HEK293 (cell line): ENCODE results near the gene KCNA1.

Experiments used
- CTCF ChIP-seq: fragments of 450-650 bp; formaldehyde crosslinking; IDR thresholded peaks from 2 replicates; pipeline ENCODE4 v1.5.1; 2016; ENCODE audit warnings: missing biosample characterization, missing genetic modification characterization
- MYNN ChIP-seq: fragments of 450-650 bp; formaldehyde crosslinking; IDR thresholded peaks from 2 replicates; pipeline ENCODE4 v1.5.1; 2016; ENCODE audit warnings: missing biosample characterization, missing genetic modification characterization, borderline replicate concordance
- SP3 ChIP-seq: fragments of 450-650 bp; formaldehyde crosslinking; IDR thresholded peaks from 2 replicates; pipeline ENCODE4 v1.5.1; 2016; ENCODE audit warnings: missing biosample characterization, missing genetic modification characterization
- TCF7L2 ChIP-seq: IDR thresholded peaks from 2 replicates; pipeline ENCODE4 v1.6.1; 2011; ENCODE audit warnings: low read depth, mild to moderate bottlenecking, inconsistent platforms, low read length, moderate library complexity, borderline replicate concordance
- ZBTB20 ChIP-seq: fragments of 450-650 bp; formaldehyde crosslinking; IDR thresholded peaks from 2 replicates; pipeline ENCODE4 v1.5.1; 2016; ENCODE audit warnings: missing biosample characterization, missing genetic modification characterization
- ZBTB44 ChIP-seq: fragments of 450-650 bp; IDR thresholded peaks from 2 replicates; pipeline ENCODE4 v1.5.1; 2018; ENCODE audit warnings: missing biosample characterization, mild to moderate bottlenecking, missing genetic modification characterization
- ZBTB7A ChIP-seq: fragments of 450-650 bp; formaldehyde crosslinking; IDR thresholded peaks from 2 replicates; pipeline ENCODE4 v1.5.1; 2016; ENCODE audit warnings: low read depth, missing biosample characterization, missing genetic modification characterization
- ZFP69B ChIP-seq: fragments of 450-650 bp; formaldehyde crosslinking; IDR thresholded peaks from 2 replicates; pipeline ENCODE4 v1.5.1; 2016; ENCODE audit warnings: missing biosample characterization, missing genetic modification characterization
- ZNF24 ChIP-seq: fragments of 450-650 bp; formaldehyde crosslinking; IDR thresholded peaks from 2 replicates; pipeline ENCODE4 v1.5.1; 2016; ENCODE audit warnings: missing biosample characterization, missing genetic modification characterization
- ZNF274 ChIP-seq, 2 experiments: fragments of 200-500 bp in 1 of 2; fragments of 450-650 bp in 1 of 2; sonication (Bioruptor generic) in 1 of 2; formaldehyde crosslinking in 1 of 2; IDR thresholded peaks; 2 replicates each; pipeline versions ENCODE4 v1.5.1 to v1.6.1; 2014 to 2016; ENCODE audit warnings: borderline replicate concordance in 1 of 2, inconsistent platforms in 1 of 2, low read length in 1 of 2, missing biosample characterization in 1 of 2, missing genetic modification characterization in 1 of 2
- ZNF362 ChIP-seq: fragments of 450-650 bp; formaldehyde crosslinking; IDR thresholded peaks from 2 replicates; pipeline ENCODE4 v1.5.1; 2016; ENCODE audit warnings: missing biosample characterization, missing genetic modification characterization
- ZNF670 ChIP-seq: fragments of 450-650 bp; formaldehyde crosslinking; IDR thresholded peaks from 2 replicates; pipeline ENCODE4 v1.5.1; 2016; ENCODE audit warnings: missing biosample characterization, missing genetic modification characterization, low read depth
- ZNF830 ChIP-seq: fragments of 450-650 bp; IDR thresholded peaks from 2 replicates; pipeline ENCODE4 v1.5.0; 2018; ENCODE audit warnings: missing biosample characterization, missing genetic modification characterization, low read depth, mild to moderate bottlenecking, moderate library complexity
- ZNF837 ChIP-seq: fragments of 450-650 bp; formaldehyde crosslinking; IDR thresholded peaks from 2 replicates; pipeline ENCODE4 v1.5.1; 2016; ENCODE audit warnings: missing biosample characterization, missing genetic modification characterization

- no peak for TF ChIP-seq ZBTB7A (tag by site-specific recombination)
- no peak for TF ChIP-seq ZNF362 (tag by site-specific recombination)
- TF ChIP-seq CTCF: no peak
- no peak for TF ChIP-seq ZNF837 (tag by site-specific recombination)
- TF ChIP-seq ZNF670 (tag by site-specific recombination): no peak
- no peak for TF ChIP-seq ZNF830 (tag by site-specific recombination)
- TF ChIP-seq ZNF24: no peak
- TF ChIP-seq ZBTB44 (tag by site-specific recombination): no peak
- TF ChIP-seq ZFP69B (tag by site-specific recombination): no peak
- TF ChIP-seq SP3 (tag by site-specific recombination): no peak
- no peak for TF ChIP-seq ZNF274 (IDR thresholded peaks at IDR 0.05; ENCODE audit: low read length)
- no peak for TF ChIP-seq ZNF274 (tag by site-specific recombination; IDR thresholded peaks at IDR 0.05; ENCODE audit: borderline replicate concordance)
- no peak for TF ChIP-seq ZBTB20 (tag by site-specific recombination)
- TF ChIP-seq TCF7L2: no peak
- no peak for TF ChIP-seq MYNN (tag by site-specific recombination)
Measured at GRCh38 chr12:4871514-4871913, 38.2 kb upstream of the KCNA1 start.
